ENCODE measurements around the gene AIFM2. TPM values are rescaled to one million over a fixed set of nuclear protein-coding genes. Genes with fewer than 3 reads are reported as not detected.

Gene AIFM2
- total and polyA plus RNA-seq, 2 of the 13 experiments (the other 11 are each of a cell fraction or from before 2014, with no cell fraction given): 20.3 to 29.5 TPM

DNA sequence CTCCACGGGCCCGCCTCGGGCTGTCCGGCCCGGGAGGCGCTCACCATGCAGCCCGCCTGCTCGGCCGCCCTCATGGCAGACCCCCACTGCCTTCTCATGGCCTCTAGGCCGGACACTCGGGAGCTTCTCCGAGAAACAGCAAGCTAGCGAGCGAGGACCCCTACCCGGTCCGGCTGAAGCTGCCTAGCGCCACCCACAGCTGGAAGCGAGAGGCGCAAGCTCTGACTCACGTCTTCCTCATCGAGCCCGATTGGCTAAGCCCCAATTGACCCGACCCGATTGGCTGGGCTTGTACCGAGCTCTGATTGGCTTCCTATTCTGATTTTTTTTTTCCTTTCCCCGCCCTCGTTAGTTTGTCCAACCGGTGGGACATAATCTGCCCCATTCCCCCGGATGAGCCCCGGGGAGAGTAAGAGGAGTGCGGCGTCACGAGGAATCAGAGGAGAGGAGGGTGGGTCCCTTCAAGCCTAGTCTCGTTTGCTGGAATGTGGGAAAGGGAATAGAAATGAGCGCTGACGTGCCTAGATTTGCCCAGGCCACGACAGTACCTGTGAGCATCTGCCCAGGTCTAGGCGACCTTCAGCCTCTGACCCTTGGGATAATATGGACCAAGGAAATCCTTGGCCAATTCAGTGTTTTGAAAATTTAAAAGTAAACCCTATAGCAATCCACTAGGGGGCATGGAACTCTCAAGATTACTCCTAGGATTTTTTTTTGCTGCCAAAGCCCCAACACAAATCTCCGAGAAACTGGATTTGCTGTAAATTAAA, 14.0 kb upstream of the AIFM2 start, which contains the start of gene TYSND1 (continued):
- 0 out of 2 replicates have a peak, but pooled peaks have one; percentile 54 for TF ChIP-seq SP5 (CRISPR knock-in tag; IDR thresholded peaks at IDR 0.05; ENCODE audit: borderline replicate concordance, low read depth)
- peak; percentile 93 to 96 for TF ChIP-seq POLR2A (IDR thresholded peaks at IDR 0.05; ENCODE audit: insufficient read depth in 1 of 2, low read depth in 2 of 2, low read length in 2 of 2)
- no peak for TF ChIP-seq CHD2 (IDR thresholded peaks at IDR 0.05; ENCODE audit: low read depth, low read length)
- TF ChIP-seq, protein P1, sequence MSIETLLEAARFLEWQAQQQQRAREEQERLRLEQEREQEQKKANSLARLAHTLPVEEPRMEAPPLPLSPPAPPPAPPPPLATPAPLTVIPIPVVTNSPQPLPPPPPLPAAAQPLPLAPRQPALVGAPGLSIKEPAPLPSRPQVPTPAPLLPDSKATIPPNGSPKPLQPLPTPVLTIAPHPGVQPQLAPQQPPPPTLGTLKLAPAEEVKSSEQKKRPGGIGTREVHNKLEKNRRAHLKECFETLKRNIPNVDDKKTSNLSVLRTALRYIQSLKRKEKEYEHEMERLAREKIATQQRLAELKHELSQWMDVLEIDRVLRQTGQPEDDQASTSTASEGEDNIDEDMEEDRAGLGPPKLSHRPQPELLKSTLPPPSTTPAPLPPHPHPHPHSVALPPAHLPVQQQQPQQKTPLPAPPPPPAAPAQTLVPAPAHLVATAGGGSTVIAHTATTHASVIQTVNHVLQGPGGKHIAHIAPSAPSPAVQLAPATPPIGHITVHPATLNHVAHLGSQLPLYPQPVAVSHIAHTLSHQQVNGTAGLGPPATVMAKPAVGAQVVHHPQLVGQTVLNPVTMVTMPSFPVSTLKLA (IDR thresholded peaks at IDR 0.05): 0 out of 2 replicates have a peak, but pooled peaks have one; percentile 15
- TF ChIP-seq PAX8 (CRISPR knock-in tag; IDR thresholded peaks at IDR 0.05; ENCODE audit: borderline replicate concordance): peak; percentile 66; the same call in 1 of the 2 replicates
- TF ChIP-seq, protein P2, sequence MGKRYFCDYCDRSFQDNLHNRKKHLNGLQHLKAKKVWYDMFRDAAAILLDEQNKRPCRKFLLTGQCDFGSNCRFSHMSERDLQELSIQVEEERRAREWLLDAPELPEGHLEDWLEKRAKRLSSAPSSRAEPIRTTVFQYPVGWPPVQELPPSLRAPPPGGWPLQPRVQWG (CRISPR knock-in tag; IDR thresholded peaks at IDR 0.05; ENCODE audit: borderline replicate concordance, low read depth): no peak
- TF ChIP-seq NFE2 (CRISPR knock-in tag; IDR thresholded peaks at IDR 0.05): no peak
- no peak for TF ChIP-seq ZBTB42 (CRISPR knock-in tag; IDR thresholded peaks at IDR 0.05)
- TF ChIP-seq SIX1 (CRISPR knock-in tag; IDR thresholded peaks at IDR 0.05; ENCODE audit: borderline replicate concordance): 0 out of 2 replicates have a peak, but pooled peaks have one; percentile 2
- TF ChIP-seq, protein P3, sequence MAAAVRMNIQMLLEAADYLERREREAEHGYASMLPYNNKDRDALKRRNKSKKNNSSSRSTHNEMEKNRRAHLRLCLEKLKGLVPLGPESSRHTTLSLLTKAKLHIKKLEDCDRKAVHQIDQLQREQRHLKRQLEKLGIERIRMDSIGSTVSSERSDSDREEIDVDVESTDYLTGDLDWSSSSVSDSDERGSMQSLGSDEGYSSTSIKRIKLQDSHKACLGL (CRISPR knock-in tag; IDR thresholded peaks at IDR 0.05): peak; percentile 57; the same call in 1 of the 2 replicates
- TF ChIP-seq MXI1 (IDR thresholded peaks at IDR 0.05; ENCODE audit: borderline replicate concordance, low read depth, low read length): peak; percentile 77; the same call in 1 of the 3 replicates
- TF ChIP-seq MEIS2 (CRISPR knock-in tag; IDR thresholded peaks at IDR 0.05): no peak; the same call in 1 of the 2 replicates
- TF ChIP-seq, protein P4, sequence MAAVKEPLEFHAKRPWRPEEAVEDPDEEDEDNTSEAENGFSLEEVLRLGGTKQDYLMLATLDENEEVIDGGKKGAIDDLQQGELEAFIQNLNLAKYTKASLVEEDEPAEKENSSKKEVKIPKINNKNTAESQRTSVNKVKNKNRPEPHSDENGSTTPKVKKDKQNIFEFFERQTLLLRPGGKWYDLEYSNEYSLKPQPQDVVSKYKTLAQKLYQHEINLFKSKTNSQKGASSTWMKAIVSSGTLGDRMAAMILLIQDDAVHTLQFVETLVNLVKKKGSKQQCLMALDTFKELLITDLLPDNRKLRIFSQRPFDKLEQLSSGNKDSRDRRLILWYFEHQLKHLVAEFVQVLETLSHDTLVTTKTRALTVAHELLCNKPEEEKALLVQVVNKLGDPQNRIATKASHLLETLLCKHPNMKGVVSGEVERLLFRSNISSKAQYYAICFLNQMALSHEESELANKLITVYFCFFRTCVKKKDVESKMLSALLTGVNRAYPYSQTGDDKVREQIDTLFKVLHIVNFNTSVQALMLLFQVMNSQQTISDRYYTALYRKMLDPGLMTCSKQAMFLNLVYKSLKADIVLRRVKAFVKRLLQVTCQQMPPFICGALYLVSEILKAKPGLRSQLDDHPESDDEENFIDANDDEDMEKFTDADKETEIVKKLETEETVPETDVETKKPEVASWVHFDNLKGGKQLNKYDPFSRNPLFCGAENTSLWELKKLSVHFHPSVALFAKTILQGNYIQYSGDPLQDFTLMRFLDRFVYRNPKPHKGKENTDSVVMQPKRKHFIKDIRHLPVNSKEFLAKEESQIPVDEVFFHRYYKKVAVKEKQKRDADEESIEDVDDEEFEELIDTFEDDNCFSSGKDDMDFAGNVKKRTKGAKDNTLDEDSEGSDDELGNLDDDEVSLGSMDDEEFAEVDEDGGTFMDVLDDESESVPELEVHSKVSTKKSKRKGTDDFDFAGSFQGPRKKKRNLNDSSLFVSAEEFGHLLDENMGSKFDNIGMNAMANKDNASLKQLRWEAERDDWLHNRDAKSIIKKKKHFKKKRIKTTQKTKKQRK (IDR thresholded peaks at IDR 0.05; ENCODE audit: low read length): no peak
- no peak; the same call in 1 of the 2 replicates for TF ChIP-seq ZSCAN29 (CRISPR knock-in tag; conservative IDR thresholded peaks at IDR 0.05)
- peak; percentile 60 for TF ChIP-seq TEAD3 (CRISPR knock-in tag; optimal IDR thresholded peaks at IDR 0.05; ENCODE audit: borderline replicate concordance)
- TF ChIP-seq ZNF552 (CRISPR knock-in tag; IDR thresholded peaks at IDR 0.05; ENCODE audit: borderline replicate concordance): no peak
- no peak for TF ChIP-seq JUNB (CRISPR knock-in tag; IDR thresholded peaks at IDR 0.05; ENCODE audit: borderline replicate concordance)
- 0 out of 2 replicates have a peak, but pooled peaks have one; percentile 27 for TF ChIP-seq ZNF33B (CRISPR knock-in tag; IDR thresholded peaks at IDR 0.05)
- no peak for TF ChIP-seq SRSF1 (optimal IDR thresholded peaks at IDR 0.05; ENCODE audit: low read depth, low read length)
- TF ChIP-seq PLRG1 (conservative IDR thresholded peaks at IDR 0.05): no peak
- TF ChIP-seq NONO (IDR thresholded peaks at IDR 0.05): no peak
- TF ChIP-seq NONO (CRISPR knock-in tag; conservative IDR thresholded peaks at IDR 0.05): peak; percentile 65
- no peak for TF ChIP-seq KLF12 (CRISPR knock-in tag; IDR thresholded peaks at IDR 0.05; ENCODE audit: borderline replicate concordance)
- TF ChIP-seq, protein P5, sequence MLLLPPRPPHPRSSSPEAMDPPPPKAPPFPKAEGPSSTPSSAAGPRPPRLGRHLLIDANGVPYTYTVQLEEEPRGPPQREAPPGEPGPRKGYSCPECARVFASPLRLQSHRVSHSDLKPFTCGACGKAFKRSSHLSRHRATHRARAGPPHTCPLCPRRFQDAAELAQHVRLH (CRISPR knock-in tag; IDR thresholded peaks at IDR 0.05; ENCODE audit: borderline replicate concordance, low read depth): peak; percentile 74; the same call in 1 of the 2 replicates
- TF ChIP-seq CREM (IDR thresholded peaks at IDR 0.05): peak; percentile 59
- no peak for TF ChIP-seq CREM (CRISPR knock-in tag; IDR thresholded peaks at IDR 0.05)

Measured in HepG2 (cell line).